HepG2 (cell line): ENCODE results near the gene JAKMIP2. TPM values are rescaled to one million over a fixed set of nuclear protein-coding genes. Genes with fewer than 3 reads are reported as not detected.
A peak's percentile ranks its signal among the peaks of the same experiment; 100 is the strongest.

Source experiments
- CBX2 ChIP-seq, 2 experiments: fragments of 200-600 bp in 1 of 2; sonication (generic); formaldehyde crosslinking in 1 of 2; IDR thresholded peaks; 2 replicates each; pipeline versions ENCODE4 v1.7.0 to v1.8.1; 2018 to 2022; ENCODE audit warnings: low read depth in 2 of 2, low read length in 1 of 2, mild to moderate bottlenecking in 1 of 2, missing genetic modification reagents in 1 of 2
- DBP ChIP-seq: sonication (generic); formaldehyde crosslinking; IDR thresholded peaks from 2 replicates; pipeline ENCODE4 v1.4.0; 2020; ENCODE audit warnings: missing genetic modification reagents; ENCODE audit errors: not compliant biosample characterization
- ELK4 ChIP-seq: sonication (generic); formaldehyde crosslinking; IDR thresholded peaks from 2 replicates; pipeline ENCODE4 v1.9.0; 2021; ENCODE audit warnings: missing genetic modification reagents, borderline replicate concordance
- HDAC2 ChIP-seq: sonication (generic); formaldehyde crosslinking; IDR thresholded peaks from 2 replicates; pipeline ENCODE4 v1.4.0; 2020; ENCODE audit warnings: missing genetic modification reagents
- HES4 ChIP-seq: sonication (generic); formaldehyde crosslinking; IDR thresholded peaks from 2 replicates; pipeline ENCODE4 v1.9.0; 2021; ENCODE audit warnings: mild to moderate bottlenecking, missing genetic modification reagents, borderline replicate concordance
- HNF4G ChIP-seq, 2 experiments: sonication (generic) in 1 of 2; formaldehyde crosslinking in 1 of 2; IDR thresholded peaks; 2 replicates each; pipeline versions ENCODE4 v1.4.0 to v1.6.1; 2011 to 2020; ENCODE audit warnings: borderline replicate concordance in 2 of 2, low read depth in 2 of 2, mild to moderate bottlenecking in 2 of 2, low read length in 1 of 2, missing genetic modification reagents in 1 of 2, moderate library complexity in 1 of 2
- LRRFIP1 ChIP-seq: sonication (generic); formaldehyde crosslinking; conservative IDR thresholded peaks from 2 replicates; pipeline ENCODE4 v1.4.0; 2020; ENCODE audit warnings: missing genetic modification reagents
- MIER2 ChIP-seq: IDR thresholded peaks from 2 replicates; pipeline ENCODE4 v1.6.1; 2016; ENCODE audit warnings: missing biosample characterization, missing genetic modification reagents
- ONECUT2 ChIP-seq: sonication (generic); formaldehyde crosslinking; IDR thresholded peaks from 2 replicates; pipeline ENCODE4 v1.4.0; 2020; ENCODE audit warnings: missing genetic modification reagents
- PATZ1 ChIP-seq: sonication (generic); formaldehyde crosslinking; IDR thresholded peaks from 2 replicates; pipeline ENCODE4 v1.4.0; 2020; ENCODE audit warnings: missing genetic modification reagents
- SALL2 ChIP-seq: sonication (generic); formaldehyde crosslinking; IDR thresholded peaks from 2 replicates; pipeline ENCODE4 v1.8.1; 2023; ENCODE audit warnings: mild to moderate bottlenecking, missing genetic modification reagents, inconsistent platforms
- SMAD1 ChIP-seq: sonication (generic); formaldehyde crosslinking; IDR thresholded peaks from 2 replicates; pipeline ENCODE4 v1.4.0; 2020; ENCODE audit warnings: missing genetic modification reagents, low read depth, mild to moderate bottlenecking, borderline replicate concordance
- SRSF4 ChIP-seq: fragments of 200-400 bp; formaldehyde crosslinking; IDR thresholded peaks from one replicate; pipeline ENCODE4 v1.6.1; 2018; ENCODE audit warnings: mild to moderate bottlenecking, low read depth, low read length, moderate library complexity; ENCODE audit not compliant: poor library complexity, severe bottlenecking
- TRIM22 ChIP-seq: fragments of 450-650 bp; IDR thresholded peaks from 2 replicates; pipeline ENCODE4 v1.6.1; 2017
- ZBTB8A ChIP-seq: sonication (generic); formaldehyde crosslinking; IDR thresholded peaks from 2 replicates; pipeline ENCODE4 v1.4.0; 2020; ENCODE audit warnings: mild to moderate bottlenecking, low read depth, missing genetic modification reagents, borderline replicate concordance
- ZFYVE20 ChIP-seq: sonication (generic); formaldehyde crosslinking; IDR thresholded peaks from 2 replicates; pipeline ENCODE4 v1.8.0; 2023; ENCODE audit warnings: low read depth, mild to moderate bottlenecking, moderate library complexity, missing genetic modification reagents, borderline replicate concordance
- ZKSCAN5 ChIP-seq: sonication (generic); formaldehyde crosslinking; IDR thresholded peaks from 2 replicates; pipeline ENCODE4 v1.5.1; 2020; ENCODE audit warnings: mild to moderate bottlenecking, missing genetic modification reagents
- ZNF3 ChIP-seq: IDR thresholded peaks from 2 replicates; pipeline ENCODE4 v1.7.0; 2017; ENCODE audit warnings: inconsistent platforms
- ZNF432 ChIP-seq: sonication (generic); formaldehyde crosslinking; IDR thresholded peaks from 2 replicates; pipeline ENCODE4 v1.5.0; 2020; ENCODE audit warnings: missing genetic modification reagents, mild to moderate bottlenecking, borderline replicate concordance
- ZNF510 ChIP-seq: sonication (generic); formaldehyde crosslinking; IDR thresholded peaks from 2 replicates; pipeline ENCODE4 v1.4.0; 2020; ENCODE audit warnings: low read depth, mild to moderate bottlenecking, missing genetic modification reagents
- ZSCAN29 ChIP-seq: sonication (generic); formaldehyde crosslinking; conservative IDR thresholded peaks from 2 replicates; pipeline ENCODE4 v1.4.0; 2020; ENCODE audit warnings: mild to moderate bottlenecking, missing genetic modification reagents
- polyA plus RNA-seq, 8 experiments: library from polyadenylated mRNA; depleted of rRNA in 3 of 8; stranded (reverse) in 7 of 8; unstranded in 1 of 8; fragments of >200 nt; fragmentation: Illumina TruSeq in 4 of 8; extraction: Trizol in 4 of 8; gene quantifications; 2 replicates each; pipeline versions ENCODE4 v1.2.1 to v1.2.3, GENCODE V29; 2011 to 2016; ENCODE audit warnings: low read depth in 4 of 8, missing spikeins in 1 of 8, mixed read lengths in 1 of 8; ENCODE audit not compliant: insufficient read depth in 1 of 8
- total RNA-seq, 5 experiments: library from RNA; depleted of rRNA; stranded (reverse); fragments of >200 nt; fragmentation: Illumina TruSeq; extraction: Trizol; gene quantifications; 2 replicates each; pipeline ENCODE4 v1.2.3, GENCODE V29; 2016; ENCODE audit warnings: low read depth in 1 of 5

Gene JAKMIP2
- total and polyA plus RNA-seq, 2 of the 13 experiments (the other 11 are each of a cell fraction or from before 2014, with no cell fraction given): 0.04 to 2.1 TPM

- no peak for TF ChIP-seq ZKSCAN5 (CRISPR knock-in tag)
- TF ChIP-seq HES4: no peak
- peak; percentile 92 for TF ChIP-seq HNF4G (IDR thresholded peaks at IDR 0.05; ENCODE audit: borderline replicate concordance, low read depth, low read length)
- peak; percentile 95; the same call in 1 of the 2 replicates for TF ChIP-seq HNF4G (CRISPR knock-in tag; IDR thresholded peaks at IDR 0.05; ENCODE audit: borderline replicate concordance, low read depth)
- TF ChIP-seq ZFYVE20 (CRISPR knock-in tag): no peak
- TF ChIP-seq PATZ1 (CRISPR knock-in tag): no peak
- TF ChIP-seq MIER2 (CRISPR knock-in tag): peak; percentile 68; the same call in 1 of the 2 replicates
- TF ChIP-seq DBP (CRISPR knock-in tag): no peak
- TF ChIP-seq ZNF510 (CRISPR knock-in tag): no peak
- TF ChIP-seq SRSF4: no peak
- no peak for TF ChIP-seq CBX2 (IDR thresholded peaks at IDR 0.05; ENCODE audit: low read depth, low read length)
- no peak for TF ChIP-seq CBX2 (CRISPR knock-in tag; IDR thresholded peaks at IDR 0.05; ENCODE audit: low read depth)
- no peak for TF ChIP-seq ZBTB8A (CRISPR knock-in tag)
- TF ChIP-seq SALL2 (CRISPR knock-in tag): no peak
- TF ChIP-seq SMAD1 (CRISPR knock-in tag): no peak
- TF ChIP-seq ELK4 (CRISPR knock-in tag): no peak
- no peak for TF ChIP-seq ZNF3
- no peak for TF ChIP-seq ONECUT2 (CRISPR knock-in tag)
- TF ChIP-seq LRRFIP1: no peak
- TF ChIP-seq TRIM22: no peak
- 0 out of 2 replicates have a peak, but pooled peaks have one; percentile 31 for TF ChIP-seq ZSCAN29 (CRISPR knock-in tag)
- TF ChIP-seq ZNF432 (CRISPR knock-in tag): no peak
- peak; percentile 79; the same call in 1 of the 2 replicates for TF ChIP-seq HDAC2 (CRISPR knock-in tag)
Observed at GRCh38 chr5:147648597-147648996, 133.9 kb downstream of the JAKMIP2 start (continued).
